Measurements from ENCODE around the gene CD180.

CD180 gene

DNA sequence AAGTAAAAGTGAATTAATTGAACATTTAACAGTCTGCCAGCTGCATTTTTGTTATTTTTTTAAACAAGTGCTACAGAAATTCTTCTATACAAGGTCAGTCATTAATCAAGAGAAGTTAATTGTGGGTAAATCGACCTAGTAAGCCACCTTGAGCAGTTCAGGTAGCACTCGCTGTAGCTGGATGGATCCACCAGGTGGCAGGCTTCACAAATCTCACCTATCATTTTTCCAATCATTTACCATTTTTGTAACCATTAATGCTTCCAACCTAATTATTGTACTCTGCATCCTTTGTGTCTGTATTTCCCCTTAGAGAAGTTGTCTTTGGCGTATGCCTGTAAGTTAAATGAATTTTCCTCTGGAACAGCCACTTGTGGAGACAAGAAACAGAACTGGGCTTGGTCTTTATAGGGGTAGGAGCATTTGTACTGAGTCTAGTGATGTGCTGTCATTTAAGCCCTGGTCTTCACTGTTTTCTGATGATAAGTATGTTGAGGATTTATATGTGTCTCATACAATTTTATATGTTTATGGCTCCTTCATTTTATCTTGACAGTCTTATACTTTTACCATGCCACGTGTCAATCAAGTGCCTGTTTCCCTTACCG lies 39.5 kb downstream of the CD180 start:
- no peak for DNase-seq

DNA sequence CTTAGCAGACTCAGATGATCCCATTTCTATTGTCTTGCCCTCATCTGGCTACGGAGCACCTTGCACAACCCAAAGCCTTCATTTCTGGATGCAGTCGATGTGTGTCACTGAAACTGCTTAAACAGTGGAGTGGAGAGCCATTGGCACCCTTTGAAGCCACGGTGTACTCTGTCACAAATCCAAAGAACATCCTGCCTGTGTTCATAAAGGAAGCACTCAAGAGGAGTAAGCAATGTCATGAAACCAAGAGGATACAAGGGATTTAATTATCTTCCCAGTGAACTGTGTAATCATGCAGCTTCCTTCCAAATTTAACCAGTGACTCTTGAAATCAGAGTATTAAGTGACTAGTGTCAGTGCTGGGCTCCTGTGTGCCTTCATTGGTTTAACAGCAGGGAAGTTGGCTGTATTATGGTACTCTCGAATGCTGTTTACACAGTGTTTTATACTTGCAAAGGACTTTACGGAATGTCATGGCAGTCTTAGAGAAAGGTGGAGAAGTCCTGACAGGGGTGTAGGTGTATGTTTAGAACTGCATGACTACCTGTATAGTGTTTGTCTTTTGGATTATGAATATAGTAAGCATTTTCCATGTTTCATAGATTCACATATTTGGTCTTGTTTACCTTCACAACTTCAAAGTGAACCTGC lies 41.9 kb downstream of the CD180 start:
- no peak for DNase-seq

DNA sequence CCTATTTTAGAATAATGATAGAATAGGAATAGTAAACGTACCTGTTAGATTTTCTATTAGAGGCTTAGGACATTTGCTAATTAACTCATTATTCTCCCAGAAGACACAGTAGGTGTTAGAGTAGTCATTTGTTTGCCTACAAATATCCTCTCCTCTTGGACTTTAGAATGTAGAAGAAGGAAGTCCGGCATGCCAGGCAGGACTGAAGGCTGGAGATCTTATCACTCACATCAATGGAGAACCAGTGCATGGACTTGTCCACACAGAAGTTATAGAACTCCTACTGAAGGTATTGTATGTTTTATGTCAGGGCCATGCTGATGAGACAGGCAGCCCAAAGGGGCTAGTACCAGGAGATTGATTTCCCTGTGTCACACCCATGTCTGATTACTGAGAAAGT lies 43.3 kb downstream of the CD180 start:
- no peak for DNase-seq

GRCh38 chr5:67152400-67152799 lies 44.2 kb downstream of the CD180 start:
- no peak for DNase-seq

- no peak for DNase-seq
These were observed 46.6 kb downstream of the CD180 start for GRCh38 chr5:67149951-67150523.

GRCh38 chr5:67149057-67149950 lies 47.3 kb downstream of the CD180 start:
- DNase-seq = no peak

DNA sequence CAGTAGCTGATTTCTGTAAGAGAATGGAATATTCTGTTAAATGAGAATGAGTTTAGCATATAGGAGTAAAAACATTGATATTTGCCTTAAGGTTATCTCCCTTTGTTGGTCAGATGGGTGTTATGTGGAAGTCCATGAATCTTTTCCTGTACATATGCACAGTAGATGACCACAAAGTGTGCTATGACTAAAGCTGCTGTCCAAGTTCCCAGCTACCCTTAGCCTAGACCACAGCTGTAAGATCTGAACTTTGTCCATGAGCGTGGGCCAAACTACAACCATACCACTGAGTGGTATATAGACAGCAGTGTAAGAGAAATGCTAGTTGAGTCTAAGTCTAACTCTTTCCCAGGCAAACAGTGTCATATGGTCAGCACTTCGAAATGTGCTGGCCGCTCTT lies 48.8 kb downstream of the CD180 start:
- no peak for DNase-seq

DNA sequence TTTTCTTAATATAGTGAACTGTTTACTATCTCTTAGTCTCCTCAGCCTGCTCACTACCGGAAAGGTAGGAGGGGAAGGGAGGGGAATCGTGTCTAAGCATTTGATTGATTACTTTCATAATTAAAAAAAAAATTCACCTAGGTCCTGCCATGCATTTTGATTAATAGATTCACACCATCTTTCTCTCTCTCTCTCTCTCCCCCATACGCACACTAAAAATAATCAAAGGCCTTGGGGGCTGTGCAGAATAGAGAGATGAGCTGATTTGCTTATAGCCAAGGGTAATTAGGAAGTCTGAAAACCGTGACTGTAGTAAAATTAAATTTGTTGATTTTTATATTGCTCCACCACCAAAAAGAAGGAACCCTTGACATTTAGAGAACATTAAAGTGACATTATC lies 49.6 kb downstream of the CD180 start:
- no peak for DNase-seq

- DNase-seq = no peak
These were observed 50.0 kb downstream of the CD180 start for GRCh38 chr5:67146574-67146973.

- no peak for DNase-seq
These were observed 52.4 kb downstream of the CD180 start for GRCh38 chr5:67144183-67144639.

DNA sequence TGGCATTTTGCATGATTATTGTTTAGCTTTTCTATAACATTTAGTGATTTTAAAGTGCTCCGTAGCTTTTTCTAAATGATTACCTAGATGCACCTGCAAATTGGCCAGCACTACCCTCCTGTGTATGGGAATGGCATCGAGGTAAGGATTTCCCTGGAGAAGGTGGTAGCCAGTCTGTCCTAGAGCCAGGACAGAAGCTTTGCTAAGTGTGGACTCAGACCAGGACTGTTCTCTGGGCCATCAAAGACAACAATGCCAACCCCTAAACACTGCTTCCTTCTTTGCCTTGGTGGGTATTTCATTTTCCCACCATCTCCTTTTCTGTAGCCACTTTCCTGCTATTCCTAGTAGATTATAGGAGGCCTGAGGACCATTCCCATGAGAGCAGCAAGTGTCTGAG lies 53.0 kb downstream of the CD180 start:
- DNase-seq = no peak

GRCh38 chr5:67142816-67143215 lies 53.8 kb downstream of the CD180 start:
- DNase-seq = no peak

GRCh38 chr5:67141644-67142043 lies 55.0 kb downstream of the CD180 start:
- DNase-seq = no peak

DNA sequence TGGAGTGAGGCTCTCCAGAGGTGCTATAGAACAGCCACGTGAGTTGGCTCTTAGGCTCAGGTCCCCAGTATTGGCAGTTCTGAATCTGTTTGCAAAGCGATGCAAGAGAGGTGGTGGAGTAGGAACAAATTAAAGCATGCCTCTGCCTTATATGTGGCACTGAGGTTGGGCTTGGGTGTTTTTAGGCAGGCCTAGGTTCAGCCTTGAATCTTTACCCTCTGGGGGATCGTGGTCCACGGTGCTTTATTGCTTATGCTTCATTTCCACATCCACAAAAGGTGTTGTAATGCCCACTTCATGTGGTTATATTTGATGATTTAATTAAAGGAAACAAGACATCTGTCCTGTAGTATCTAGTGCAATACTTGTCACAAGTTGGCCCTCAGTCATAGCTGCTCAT lies 56.2 kb downstream of the CD180 start:
- no peak for DNase-seq

DNA sequence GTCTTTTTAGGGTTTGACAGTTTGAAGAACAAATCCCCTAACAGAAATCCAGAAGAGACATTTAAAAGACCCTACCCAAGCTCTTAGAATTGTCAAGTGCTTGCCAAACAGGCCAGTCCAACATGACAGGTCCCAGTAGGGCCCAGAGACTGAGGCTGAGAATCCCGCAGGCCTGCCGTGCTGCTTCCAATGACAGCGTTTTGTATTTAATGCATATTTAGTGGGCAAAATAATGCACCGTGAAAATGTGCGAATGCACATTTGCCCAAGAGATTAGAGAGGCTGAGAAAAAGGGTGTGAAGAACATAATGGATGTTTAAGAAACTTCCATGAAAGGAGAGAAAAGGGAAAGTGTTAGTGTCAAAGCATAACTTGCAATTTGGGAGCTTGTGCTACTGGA lies 57.6 kb downstream of the CD180 start:
- DNase-seq = no peak

DNA sequence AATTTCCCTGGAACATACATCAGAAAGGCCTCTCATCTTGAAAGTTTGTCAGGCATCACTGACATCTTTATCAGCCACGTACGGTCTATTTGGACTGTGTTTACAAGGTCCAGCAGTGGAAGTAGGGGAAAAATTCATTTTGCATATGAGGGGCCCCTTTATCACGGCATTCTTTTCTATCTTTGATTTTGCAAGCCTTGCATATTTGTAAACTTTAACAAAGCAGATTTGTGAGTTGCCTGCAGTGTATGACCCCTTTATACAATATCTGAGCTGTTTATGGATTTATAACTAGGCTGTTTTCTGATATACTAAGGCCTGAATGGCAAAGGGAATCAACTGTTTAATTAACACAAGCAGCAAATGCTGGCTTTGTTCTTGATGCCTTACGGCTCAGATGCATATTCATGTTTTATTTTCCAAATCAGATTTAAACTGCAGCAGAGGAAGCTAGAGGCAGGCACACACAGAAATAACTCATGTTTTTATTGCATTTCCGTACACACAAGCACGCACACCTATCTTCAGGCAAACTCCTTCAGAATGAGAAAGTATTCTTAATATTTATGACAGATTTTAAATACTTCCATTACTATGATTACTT lies 61.1 kb downstream of the CD180 start:
- no peak for DNase-seq

- DNase-seq = no peak
These were observed 62.8 kb downstream of the CD180 start for GRCh38 chr5:67133776-67134175.

DNA sequence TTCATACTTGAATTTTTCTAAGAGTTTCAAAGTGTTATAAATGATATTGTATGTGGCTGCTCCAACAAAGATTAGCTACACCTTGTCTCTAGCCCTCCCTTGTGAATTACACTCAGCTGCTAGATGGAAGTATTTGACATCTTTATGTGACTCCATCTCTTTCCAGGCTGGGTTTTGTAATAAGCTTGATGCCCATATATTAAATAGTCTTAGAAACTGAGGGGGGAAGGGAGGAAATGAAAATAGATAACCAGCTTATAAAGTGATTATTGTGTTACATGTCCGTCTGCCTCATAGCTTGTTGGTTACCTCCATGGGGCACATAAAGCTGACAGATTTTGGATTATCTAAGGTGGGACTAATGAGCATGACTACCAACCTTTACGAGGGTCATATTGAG lies 63.4 kb downstream of the CD180 start:
- no peak for DNase-seq

DNA sequence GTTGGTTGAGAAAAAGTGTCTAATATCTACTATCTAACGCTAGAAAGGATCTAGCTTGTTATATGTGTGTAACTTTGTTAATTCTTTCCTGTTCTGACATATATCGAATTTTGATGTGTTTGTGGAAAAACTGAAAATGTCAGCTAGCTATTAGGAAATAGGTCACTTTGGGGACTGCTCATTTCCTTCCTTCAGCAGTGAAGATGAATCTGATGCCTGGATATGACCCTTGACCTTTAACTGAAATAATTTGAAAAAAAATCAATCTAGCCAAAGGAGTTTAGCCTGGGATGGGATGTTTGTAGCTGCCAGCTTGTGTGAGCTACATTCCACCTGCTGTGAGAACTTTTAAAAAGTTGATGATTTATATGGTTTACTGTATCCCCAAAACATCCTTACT lies 66.8 kb downstream of the CD180 start:
- DNase-seq = no peak
